ENCODE results near the gene KY.
"Not testable (repeated sequence)": the region's sequence is repeated elsewhere in the genome, so short reads cannot be mapped to it uniquely, and the experiment has no call there.

The KY gene

DNA sequence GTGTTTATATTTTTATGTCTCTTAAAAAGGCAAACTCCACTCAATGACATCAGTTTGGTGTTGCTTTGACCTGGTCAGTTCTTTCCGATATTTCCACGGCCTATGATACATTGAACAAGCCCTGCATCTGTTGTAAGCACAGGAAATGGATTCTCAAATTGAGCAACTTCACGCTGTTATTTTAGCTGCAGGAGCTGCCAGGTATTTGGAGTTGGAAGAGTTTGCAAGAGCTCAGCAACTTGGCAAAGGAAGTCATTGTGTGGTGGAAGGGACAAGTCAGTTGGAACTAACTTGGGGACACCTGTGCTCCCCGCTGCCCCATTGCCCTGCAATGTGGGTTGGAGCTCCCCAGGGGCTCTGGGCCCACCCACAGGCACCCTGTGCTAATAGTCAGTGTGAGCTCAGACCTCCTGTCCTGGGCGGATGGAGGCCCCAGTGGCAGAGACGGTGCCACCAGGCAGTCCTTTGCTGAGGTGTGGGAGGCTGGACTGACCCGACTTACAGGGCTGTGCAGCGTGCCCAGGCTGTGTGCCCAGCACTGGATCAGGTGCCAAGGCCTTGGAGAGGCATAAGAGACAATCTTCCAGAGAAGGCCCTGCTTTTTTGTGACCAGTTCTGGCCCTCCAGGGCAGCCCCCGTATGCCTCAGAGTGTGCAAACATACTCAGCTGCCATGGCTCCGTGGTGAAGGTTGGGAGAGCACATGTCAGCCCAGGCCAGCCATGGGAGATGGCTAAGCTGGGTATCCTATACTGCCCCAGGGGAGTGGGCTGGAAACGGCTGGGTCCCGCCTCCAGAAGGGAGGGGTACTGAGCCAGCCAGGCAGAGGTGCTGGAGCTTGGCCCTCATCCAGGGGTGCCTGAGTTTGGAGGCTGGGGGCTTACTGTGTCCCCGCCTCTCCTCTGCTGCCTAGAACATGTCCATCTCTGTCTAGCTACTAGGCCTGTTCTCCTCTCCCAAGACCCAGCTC lies 43.5 kb downstream of the KY start:
- DNase-seq (ENCODE audit: low read depth), result no peak
- no peak overlapping the region for H3K4me3 ChIP-seq (ENCODE audit: low read depth, low read length)

DNA sequence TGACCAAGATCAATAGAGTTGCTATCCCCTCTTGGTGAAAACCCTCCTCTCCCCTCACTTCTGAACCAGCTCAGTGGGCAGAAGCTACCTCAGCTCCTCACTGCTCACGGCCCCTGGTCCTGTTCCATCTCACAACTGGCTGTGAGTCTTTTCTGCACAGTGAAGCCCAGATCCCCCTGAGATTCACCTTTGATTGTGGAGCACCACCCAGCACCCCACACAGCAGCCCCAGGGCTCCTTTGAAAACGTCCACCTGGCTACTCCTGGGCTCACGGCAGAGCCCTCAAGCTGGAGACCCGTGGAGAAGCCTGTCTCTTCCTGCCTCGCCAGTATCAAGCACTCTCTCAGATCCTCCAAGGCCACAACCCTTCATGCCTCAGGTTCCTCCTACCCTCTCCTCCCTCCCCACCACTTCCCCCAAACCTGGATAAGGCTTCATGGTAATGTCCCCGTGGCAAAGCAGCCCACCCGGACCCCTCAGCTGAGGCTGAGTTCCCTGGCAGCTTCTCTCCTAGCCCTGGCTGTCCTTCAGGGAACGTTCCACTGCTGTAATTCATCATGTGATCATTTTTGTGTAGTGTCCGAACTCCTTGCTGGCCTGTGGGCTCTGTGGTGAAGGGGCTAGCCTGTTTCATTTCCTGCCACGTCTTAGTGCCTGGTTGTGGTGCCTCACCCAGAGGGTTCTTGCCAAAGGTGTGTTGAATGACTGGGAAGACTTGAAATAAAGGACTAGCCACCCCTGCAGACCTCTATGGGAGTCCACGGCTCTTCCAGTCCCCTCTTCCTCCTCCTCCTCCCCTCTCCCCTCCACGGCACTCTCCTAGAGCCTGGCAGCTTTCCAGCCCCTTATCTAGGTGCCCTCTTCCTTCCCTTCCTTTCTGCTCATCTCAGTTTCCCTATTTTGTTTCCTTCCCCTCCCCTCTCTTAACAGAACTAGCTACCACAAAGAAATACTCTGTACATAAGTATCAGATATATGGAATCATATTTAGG lies 44.5 kb downstream of the KY start:
- DNase-seq (ENCODE audit: low read depth), result no peak
- no peak overlapping the region for H3K4me3 ChIP-seq (ENCODE audit: low read depth, low read length)

DNA sequence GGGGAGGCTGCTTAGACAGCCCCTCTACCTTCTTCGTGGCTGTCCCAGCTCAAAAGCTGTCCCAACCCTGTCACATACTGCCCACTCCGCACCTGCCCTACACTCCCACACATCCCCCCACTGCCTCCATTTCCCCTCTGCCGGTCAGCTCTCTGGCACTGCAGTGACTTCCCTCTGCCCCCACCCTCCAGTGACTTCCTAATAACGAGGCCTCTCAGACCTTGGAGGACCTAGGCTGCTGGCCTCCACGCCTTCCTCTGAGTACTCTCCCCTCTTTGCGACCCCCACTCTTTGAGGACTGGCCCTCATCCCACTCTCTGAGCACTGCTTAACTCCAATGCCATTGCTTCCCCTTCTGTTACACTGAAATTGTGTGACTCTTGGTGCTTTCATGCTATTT lies 45.3 kb downstream of the KY start:
- H3K4me3 ChIP-seq (ENCODE audit: low read depth, low read length), result no peak overlapping the region
- DNase-seq (ENCODE audit: low read depth), result no peak

- H3K4me3 ChIP-seq (ENCODE audit: low read depth, low read length), result no peak overlapping the region
- DNase-seq (ENCODE audit: low read depth), result no peak
Measured at GRCh38 chr3:134603956-134604355, 46.9 kb downstream of the KY start.

DNA sequence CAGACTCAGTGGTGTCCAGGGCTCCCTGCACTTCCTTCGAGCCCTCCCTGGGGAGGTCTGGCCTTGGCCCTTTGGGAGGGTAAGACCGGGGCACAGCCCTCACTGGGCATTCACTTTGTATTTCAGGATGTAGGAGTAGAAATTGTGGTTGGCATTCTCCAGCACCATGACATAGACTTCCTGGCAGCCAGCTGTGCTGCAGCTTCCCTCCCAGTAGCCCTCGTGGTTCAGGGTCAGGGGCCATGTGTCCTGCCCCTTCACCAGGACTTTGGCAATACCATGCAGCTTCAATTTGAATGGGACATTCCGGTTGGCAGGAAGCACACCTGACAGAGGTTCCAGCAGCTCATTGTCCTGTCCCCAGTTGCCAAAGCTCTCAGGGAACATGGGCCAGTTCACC lies 47.3 kb downstream of the KY start:
- no peak overlapping the region for H3K4me3 ChIP-seq (ENCODE audit: low read depth, low read length)
- no peak for DNase-seq (ENCODE audit: low read depth)

DNA sequence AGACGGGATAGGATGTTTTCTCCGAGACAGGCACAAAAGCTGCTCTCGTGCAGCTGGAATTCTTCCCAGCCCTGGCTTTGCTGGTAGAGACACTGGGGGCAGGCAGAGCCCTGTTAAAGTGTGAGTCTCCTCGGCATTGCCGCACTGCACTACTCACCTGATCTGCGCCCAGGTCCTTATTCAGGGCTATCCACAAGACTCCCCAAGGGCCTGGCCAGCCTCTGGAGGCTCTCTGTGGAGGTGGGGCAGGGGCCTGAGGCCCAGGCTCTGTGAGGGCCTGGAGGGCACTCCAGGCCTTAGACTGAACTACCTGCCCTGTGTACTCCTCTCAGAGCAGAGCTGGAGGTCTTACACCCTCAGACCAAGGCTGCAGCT lies 48.4 kb downstream of the KY start:
- no peak overlapping the region for H3K4me3 ChIP-seq (ENCODE audit: low read depth, low read length)
- DNase-seq (ENCODE audit: low read depth), result no peak

GRCh38 chr3:134601539-134602439 lies 49.0 kb downstream of the KY start:
- no peak overlapping the region for H3K4me3 ChIP-seq (ENCODE audit: low read depth, low read length)
- DNase-seq (ENCODE audit: low read depth), result peak; percentile 16

- H3K4me3 ChIP-seq (ENCODE audit: low read depth, low read length), result peak overlapping the region; percentile 36
- DNase-seq (ENCODE audit: low read depth), result peak; percentile 11
Measured at GRCh38 chr3:134600685-134601463, 49.9 kb downstream of the KY start.

DNA sequence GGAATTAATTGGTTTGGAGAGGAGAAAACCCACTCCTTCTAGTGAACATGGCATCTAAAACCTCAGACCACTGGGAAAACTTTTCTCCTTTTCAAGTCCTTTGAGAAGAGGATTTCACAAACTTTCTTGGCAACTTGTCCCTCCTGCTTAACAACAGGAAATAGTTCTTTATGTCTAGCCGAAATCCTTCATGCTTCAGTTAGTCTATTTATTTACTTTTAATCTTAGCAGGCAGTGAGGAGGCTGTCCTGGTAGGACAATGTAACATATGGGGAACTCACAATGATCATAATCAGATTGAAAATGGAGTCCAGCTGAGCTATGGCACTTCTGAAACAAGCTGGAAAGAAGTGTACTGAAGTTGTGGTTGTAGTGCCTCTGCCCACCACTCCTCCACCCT lies 50.6 kb downstream of the KY start:
- DNase-seq (ENCODE audit: low read depth), result no peak
- H3K4me3 ChIP-seq (ENCODE audit: low read depth, low read length), result no peak overlapping the region

- H3K4me3 ChIP-seq (ENCODE audit: low read depth, low read length), result no peak overlapping the region
- DNase-seq (ENCODE audit: low read depth), result no peak
Measured at GRCh38 chr3:134598763-134599545, 51.9 kb downstream of the KY start.

GRCh38 chr3:134597390-134597970 lies 53.3 kb downstream of the KY start:
- H3K4me3 ChIP-seq (ENCODE audit: low read depth, low read length), result no peak overlapping the region
- no peak for DNase-seq (ENCODE audit: low read depth)

DNA sequence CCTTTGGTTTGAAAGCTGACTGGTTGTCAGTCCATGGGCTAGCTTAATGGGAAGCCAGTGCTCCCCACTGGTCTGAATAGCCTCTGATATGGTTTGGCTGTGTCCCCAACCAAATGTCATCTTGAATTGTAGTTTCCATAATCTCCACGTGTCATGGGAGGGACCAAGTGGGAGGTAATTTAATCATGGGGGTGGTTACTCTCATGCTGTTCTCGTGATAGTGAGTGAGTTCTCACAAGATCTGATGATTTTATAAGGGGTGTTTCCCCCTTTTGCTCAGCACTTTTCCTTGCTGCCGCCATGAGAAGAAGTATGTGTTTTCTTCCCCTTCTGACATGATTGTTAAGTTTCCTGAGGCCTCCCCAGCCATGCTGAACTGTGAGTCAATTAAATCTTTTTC lies 55.8 kb downstream of the KY start:
- DNase-seq (ENCODE audit: low read depth); H3K4me3 ChIP-seq (ENCODE audit: low read depth, low read length): not testable (repeated sequence)

GRCh38 chr3:134594331-134594741 lies 56.5 kb downstream of the KY start:
- no peak overlapping the region for H3K4me3 ChIP-seq (ENCODE audit: low read depth, low read length)
- no peak for DNase-seq (ENCODE audit: low read depth)

DNA sequence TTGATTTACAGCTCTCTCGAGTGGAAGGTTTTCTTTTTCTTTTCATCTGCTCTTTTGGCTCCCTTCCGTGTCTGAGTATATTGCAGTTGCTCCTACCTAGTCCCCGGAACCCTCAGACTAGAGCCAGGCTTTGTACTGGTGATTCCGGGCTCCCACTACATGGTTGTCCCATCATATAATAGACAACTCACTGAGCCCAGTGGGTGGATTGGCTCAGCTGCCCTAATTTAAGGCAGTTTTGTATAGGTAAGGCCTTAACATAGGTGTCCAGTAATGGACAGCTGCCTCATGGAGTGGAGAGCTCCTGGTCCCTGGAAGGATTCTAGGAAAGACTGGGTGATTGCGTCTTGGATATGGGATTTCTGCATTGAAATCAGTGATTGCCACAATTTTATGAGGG lies 58.0 kb downstream of the KY start:
- DNase-seq (ENCODE audit: low read depth), result no peak

DNA sequence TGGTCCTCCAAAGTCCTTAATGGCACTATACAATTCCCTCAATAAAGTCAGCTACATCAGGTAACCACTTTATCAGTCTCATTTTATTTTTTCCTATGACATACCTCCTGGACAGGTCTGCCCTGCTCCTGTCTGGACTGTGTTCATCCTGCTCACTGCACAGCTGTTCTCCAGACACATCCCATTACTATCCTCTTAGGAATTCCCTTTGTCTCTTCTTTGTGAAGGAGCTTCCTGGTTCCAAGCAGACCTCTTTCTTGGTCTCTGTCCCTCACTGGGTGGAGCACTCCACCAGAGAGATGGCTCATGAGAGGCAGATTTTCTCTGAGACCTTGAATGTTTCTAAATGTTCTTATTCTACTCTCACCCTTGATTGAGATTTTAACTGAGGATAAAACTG lies 60.1 kb downstream of the KY start:
- DNase-seq (ENCODE audit: low read depth), result no peak
- H3K4me3 ChIP-seq (ENCODE audit: low read depth, low read length), result no peak overlapping the region

More for the DNA sequence above, 58.0 kb downstream of the KY start:
- no peak overlapping the region for H3K4me3 ChIP-seq (ENCODE audit: low read depth, low read length)

DNA sequence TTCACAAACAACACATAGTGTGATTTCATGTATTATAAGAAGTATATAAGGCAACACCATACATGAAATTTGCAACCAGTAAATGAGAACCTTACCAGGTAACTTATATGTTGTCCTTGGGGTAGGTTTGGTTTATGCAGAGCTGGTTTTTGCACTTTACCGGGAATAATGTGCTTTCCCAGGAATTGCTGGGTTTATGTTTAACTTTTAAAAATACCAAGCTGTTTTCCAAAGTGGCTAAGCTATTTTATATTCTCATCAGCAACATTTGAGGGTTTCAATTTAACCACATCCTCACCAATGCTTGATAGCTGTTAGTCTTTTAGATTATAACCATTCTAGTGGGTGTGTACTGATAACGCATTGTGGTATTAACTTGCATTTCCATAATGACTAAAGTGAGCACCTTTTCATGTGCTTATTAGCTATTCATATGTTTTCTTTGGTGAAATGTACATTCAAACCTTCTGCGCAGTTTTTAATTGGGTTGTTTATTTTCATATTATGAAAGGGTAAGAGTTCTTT lies 71.6 kb downstream of the KY start:
- H3K4me3 ChIP-seq (ENCODE audit: low read depth, low read length), result no peak overlapping the region
- DNase-seq (ENCODE audit: low read depth), result no peak

- no peak for DNase-seq (ENCODE audit: low read depth)
- H3K4me3 ChIP-seq (ENCODE audit: low read depth, low read length), result no peak overlapping the region
Measured at GRCh38 chr3:134576831-134577230, 74.0 kb downstream of the KY start.

Measured in skeletal muscle cell (primary cell).